Stimulated activated CD8-positive, alpha-beta memory T cell treated with anti-CD3 and anti-CD28 coated beads, Interleukin-4, amount 100 ng/mL, for 4 hours (primary cell): ENCODE data around the gene ITGB2.

Experiments used
- DNase-seq, 2 donors: peaks; one replicate each; pipeline ENCODE4 v3.0.0-alpha.2; 2020; ENCODE audit warnings: low read depth in 2 of 2, low spot score in 1 of 2

ITGB2 gene

GRCh38 chr21:44911384-44912157 lies 9.1 kb downstream of the ITGB2 start:
- DNase-seq, result no peak

- DNase-seq, result no peak
These were observed 9.7 kb downstream of the ITGB2 start for GRCh38 chr21:44911068-44911383.

GRCh38 chr21:44910229-44911067 lies 10.3 kb downstream of the ITGB2 start:
- DNase-seq, result no peak

GRCh38 chr21:44909719-44910118 lies 11.0 kb downstream of the ITGB2 start:
- DNase-seq, result no peak

GRCh38 chr21:44908908-44909307 lies 11.8 kb downstream of the ITGB2 start:
- DNase-seq, result no peak

- DNase-seq, result no peak
These were observed 12.5 kb downstream of the ITGB2 start for GRCh38 chr21:44907966-44908895.

GRCh38 chr21:44907225-44907965 lies 13.3 kb downstream of the ITGB2 start:
- no peak for DNase-seq

GRCh38 chr21:44905728-44906090 lies 15.0 kb downstream of the ITGB2 start:
- no peak for DNase-seq

GRCh38 chr21:44905016-44905727 lies 15.5 kb downstream of the ITGB2 start:
- DNase-seq, result no peak

- DNase-seq, result no peak
These were observed 16.4 kb downstream of the ITGB2 start for GRCh38 chr21:44904141-44904923.

GRCh38 chr21:44903689-44904088 lies 17.0 kb downstream of the ITGB2 start:
- no peak for DNase-seq

- no peak for DNase-seq
These were observed 17.5 kb downstream of the ITGB2 start for GRCh38 chr21:44903050-44903685.

- no peak for DNase-seq
These were observed 18.2 kb downstream of the ITGB2 start for GRCh38 chr21:44902268-44903049.

GRCh38 chr21:44901391-44902074 lies 19.2 kb downstream of the ITGB2 start:
- DNase-seq, result no peak

- DNase-seq, result no peak
These were observed 20.0 kb downstream of the ITGB2 start for GRCh38 chr21:44900559-44901251.

- DNase-seq, result no peak
These were observed 20.7 kb downstream of the ITGB2 start for GRCh38 chr21:44899768-44900558.
